ENCODE results near the gene IL17D.
"Not testable (repeated sequence)": the region's sequence is repeated elsewhere in the genome, so short reads cannot be mapped to it uniquely, and the experiment has no call there.

The IL17D gene

GRCh38 chr13:20721058-20721453 lies 17.6 kb downstream of the IL17D start:
- no peak for DNase-seq

DNA sequence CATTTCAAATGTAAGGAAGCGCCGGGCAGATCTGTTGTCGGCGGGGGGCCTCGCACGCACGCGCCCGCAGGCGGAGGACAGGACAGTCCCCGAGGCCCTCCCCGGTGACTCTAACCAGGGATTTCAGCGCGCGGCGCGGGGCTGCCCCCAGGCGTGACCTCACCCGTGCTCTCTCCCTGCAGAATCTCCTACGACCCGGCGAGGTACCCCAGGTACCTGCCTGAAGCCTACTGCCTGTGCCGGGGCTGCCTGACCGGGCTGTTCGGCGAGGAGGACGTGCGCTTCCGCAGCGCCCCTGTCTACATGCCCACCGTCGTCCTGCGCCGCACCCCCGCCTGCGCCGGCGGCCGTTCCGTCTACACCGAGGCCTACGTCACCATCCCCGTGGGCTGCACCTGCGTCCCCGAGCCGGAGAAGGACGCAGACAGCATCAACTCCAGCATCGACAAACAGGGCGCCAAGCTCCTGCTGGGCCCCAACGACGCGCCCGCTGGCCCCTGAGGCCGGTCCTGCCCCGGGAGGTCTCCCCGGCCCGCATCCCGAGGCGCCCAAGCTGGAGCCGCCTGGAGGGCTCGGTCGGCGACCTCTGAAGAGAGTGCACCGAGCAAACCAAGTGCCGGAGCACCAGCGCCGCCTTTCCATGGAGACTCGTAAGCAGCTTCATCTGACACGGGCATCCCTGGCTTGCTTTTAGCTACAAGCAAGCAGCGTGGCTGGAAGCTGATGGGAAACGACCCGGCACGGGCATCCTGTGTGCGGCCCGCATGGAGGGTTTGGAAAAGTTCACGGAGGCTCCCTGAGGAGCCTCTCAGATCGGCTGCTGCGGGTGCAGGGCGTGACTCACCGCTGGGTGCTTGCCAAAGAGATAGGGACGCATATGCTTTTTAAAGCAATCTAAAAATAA lies 18.2 kb downstream of the IL17D start:
- DNase-seq = no peak

DNA sequence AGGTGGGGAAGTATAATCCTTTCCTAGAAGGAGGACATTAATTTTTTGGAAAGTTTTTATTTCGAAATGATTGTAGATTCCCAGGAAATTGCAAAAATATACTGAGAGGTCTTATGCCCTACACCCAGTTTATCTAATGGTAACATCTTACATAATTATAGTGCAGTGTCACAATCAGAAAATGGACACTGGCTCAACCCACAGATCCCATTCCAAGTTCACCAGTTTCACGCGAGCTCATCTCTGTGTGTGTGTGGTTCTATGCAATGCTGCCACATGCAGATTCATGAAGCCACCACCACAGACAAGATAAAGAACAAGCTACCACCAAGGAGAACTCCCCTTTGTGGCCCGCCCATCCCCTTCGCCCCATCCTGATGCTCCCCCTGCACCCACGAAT lies 24.4 kb downstream of the IL17D start:
- DNase-seq = no peak

DNA sequence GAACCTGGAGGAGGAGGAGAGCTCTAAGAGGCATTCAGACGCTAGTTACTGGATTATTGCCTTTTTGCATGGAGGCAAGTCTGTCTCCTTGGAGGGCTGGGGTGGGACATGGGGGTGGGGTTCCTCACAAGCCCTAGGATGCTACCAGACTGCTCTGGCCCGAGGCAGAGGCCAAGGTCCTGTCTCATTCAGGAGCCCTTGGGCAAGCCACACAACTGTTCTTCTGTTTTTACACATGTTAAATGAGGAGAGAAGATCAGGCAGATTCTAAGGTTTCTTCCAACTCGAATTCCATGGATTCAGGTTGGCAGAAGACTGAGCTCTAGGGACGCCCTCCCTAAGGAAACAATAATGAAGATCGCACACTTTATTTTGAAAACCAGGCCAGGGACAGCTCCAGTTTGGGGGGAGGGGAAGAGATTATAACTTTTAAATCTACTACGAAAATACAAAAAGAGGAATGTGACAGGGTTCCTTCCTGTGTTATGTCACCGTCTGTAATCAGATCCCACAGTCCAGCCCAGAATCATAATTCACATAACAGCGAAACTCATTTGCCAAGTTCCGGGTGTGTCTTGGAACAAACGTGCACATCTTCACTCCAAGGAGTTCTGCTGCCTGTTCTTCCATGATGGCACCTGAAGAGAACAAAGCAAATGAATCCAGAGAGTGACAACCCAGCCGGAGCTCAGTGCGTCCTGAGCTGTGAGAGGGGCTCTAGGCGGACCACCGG lies 25.2 kb downstream of the IL17D start:
- DNase-seq = no peak

- no peak for DNase-seq
Observed at GRCh38 chr13:20729633-20730585, 26.4 kb downstream of the IL17D start.

- no peak for DNase-seq
Observed at GRCh38 chr13:20738616-20739015, 35.1 kb downstream of the IL17D start.

- DNase-seq = no peak
Observed at GRCh38 chr13:20740021-20740420, 36.5 kb downstream of the IL17D start.

GRCh38 chr13:20743830-20744404 lies 40.4 kb downstream of the IL17D start:
- DNase-seq = not testable (repeated sequence)

GRCh38 chr13:20749377-20749776 lies 45.9 kb downstream of the IL17D start:
- DNase-seq = no peak

GRCh38 chr13:20754009-20754408 lies 50.5 kb downstream of the IL17D start:
- no peak for DNase-seq

- no peak for DNase-seq
Observed at GRCh38 chr13:20760872-20761271, 57.4 kb downstream of the IL17D start.

- no peak for DNase-seq
Observed at GRCh38 chr13:20767309-20767943, 63.9 kb downstream of the IL17D start.

DNA sequence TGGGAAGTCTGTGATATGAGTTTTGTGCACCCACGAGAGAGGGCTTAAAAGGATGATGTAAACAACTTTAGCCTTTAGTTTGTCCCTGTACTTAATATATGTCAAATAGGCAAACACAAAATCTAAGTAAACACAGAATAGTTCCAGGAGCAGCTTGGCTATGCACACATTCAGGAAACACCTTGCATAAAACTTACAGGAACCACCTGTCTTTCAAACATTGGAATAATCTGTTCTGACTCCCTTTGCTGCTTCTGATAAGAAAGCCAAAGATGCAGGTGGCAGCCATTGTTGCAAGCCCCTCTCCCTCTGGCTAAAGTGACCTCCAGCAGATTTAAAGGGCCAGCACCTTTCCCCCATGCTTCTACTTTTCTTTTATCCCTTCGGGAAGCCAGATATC lies 65.6 kb downstream of the IL17D start:
- DNase-seq = no peak

DNA sequence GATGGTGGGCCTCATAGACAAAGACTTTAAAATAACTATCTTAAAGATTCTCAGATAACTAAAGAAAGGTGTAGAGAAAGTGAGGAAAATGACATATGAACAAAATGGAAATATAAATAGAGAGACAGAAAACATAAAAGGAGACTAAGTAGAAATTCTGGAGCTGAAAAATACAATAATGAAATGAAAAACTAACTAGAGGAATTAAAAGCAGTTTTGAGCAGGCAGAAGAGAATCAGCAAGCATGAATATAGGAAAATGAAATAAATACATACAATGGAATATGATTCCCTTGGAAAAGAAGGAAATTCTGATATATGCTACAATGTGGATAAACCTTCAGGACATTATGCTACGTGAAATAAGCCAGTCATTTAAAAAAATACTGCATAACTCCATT lies 66.3 kb downstream of the IL17D start:
- DNase-seq = no peak

Measured in kidney glomerular epithelial cell (primary cell).